Activated CD8-positive, alpha-beta T cell treated with anti-CD3 and anti-CD28 coated beads for 36 hours (primary cell): Measurements from ENCODE around the gene PROM1. TPM values are rescaled to one million over a fixed set of nuclear protein-coding genes. Genes with fewer than 3 reads are reported as not detected.

ENCODE experiments used
- ATAC-seq: fragments of 200-7000 bp; cut with Tn5 transposase; one replicate; pipeline ENCODE4 v1.10.0; 2021; ENCODE audit warnings: mild to moderate bottlenecking, moderate library complexity
- CTCF ChIA-PET: fragments of 350-600 bp; sonication (Branson Sonifier 250); formaldehyde crosslinking; loops from one replicate; lab custom pipeline; 2021; ENCODE audit warnings: antibody characterized with exemption; lab: Charles Lee
- POLR2A ChIA-PET: fragments of 350-600 bp; sonication (Branson Sonifier 250); formaldehyde crosslinking; loops from one replicate; lab custom pipeline; 2021; ENCODE audit warnings: antibody characterized with exemption; lab: Charles Lee
- DNase-seq: peaks from one replicate; pipeline ENCODE4 v3.0.0-alpha.2; 2020
- H3K27ac Mint-ChIP-seq: one replicate; pipeline ENCODE4 v1.8.0; 2021; ENCODE audit warnings: mild to moderate bottlenecking, mixed read lengths
- H3K27me3 Mint-ChIP-seq: one replicate; pipeline ENCODE4 v1.8.0; 2021; ENCODE audit warnings: mixed read lengths
- H3K36me3 Mint-ChIP-seq: one replicate; pipeline ENCODE4 v1.8.0; 2021; ENCODE audit warnings: low read depth, mixed read lengths
- H3K4me1 Mint-ChIP-seq: one replicate; pipeline ENCODE4 v1.8.0; 2021; ENCODE audit warnings: low read depth, mixed read lengths
- H3K4me3 Mint-ChIP-seq: one replicate; pipeline ENCODE4 v1.8.0; 2021; ENCODE audit warnings: mild to moderate bottlenecking, moderate library complexity, mixed read lengths
- H3K9me3 Mint-ChIP-seq: one replicate; pipeline ENCODE4 v1.8.0; 2021; ENCODE audit warnings: mixed read lengths
- intact Hi-C: fragments of 100-400 bp; cut with micrococcal nuclease; formaldehyde crosslinking; loops from one replicate; pipeline ENCODE4 v1.10.0; 2022
- total RNA-seq, 2 experiments: library from RNA; stranded (reverse); gene quantifications; one replicate each; pipeline ENCODE4 v1.2.3, GENCODE V29; 2021
- TF ChIP-seq, protein P1 (sequence below): fragments of 200-600 bp; IDR thresholded peaks from one replicate; pipeline ENCODE4 v1.8.0; 2022; ENCODE audit warnings: antibody characterized with exemption, mild to moderate bottlenecking

Gene PROM1
- total RNA-seq, 2 experiments from 2014 or later, result 0.22 TPM; not detected in 1

DNA sequence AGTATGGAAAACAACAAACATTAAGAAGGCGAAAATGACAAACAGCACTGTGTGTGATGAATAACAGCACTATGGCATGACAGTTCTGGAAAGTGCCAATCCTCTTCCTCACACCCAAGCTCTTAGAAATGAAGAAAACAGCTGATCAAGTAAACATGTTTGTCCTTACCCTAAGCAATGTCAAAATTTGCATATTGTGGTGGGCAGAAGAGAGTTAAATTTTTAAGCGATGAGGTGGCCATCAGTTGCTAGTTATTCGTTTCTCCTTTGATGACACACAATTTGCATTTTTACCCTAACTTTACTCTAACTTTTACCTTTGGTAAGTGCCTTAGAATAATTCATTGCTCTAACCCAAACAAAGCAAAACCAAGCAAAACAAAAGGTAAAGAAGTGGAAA is 8.8 kb downstream of the PROM1 start:
- TF ChIP-seq, protein P1, sequence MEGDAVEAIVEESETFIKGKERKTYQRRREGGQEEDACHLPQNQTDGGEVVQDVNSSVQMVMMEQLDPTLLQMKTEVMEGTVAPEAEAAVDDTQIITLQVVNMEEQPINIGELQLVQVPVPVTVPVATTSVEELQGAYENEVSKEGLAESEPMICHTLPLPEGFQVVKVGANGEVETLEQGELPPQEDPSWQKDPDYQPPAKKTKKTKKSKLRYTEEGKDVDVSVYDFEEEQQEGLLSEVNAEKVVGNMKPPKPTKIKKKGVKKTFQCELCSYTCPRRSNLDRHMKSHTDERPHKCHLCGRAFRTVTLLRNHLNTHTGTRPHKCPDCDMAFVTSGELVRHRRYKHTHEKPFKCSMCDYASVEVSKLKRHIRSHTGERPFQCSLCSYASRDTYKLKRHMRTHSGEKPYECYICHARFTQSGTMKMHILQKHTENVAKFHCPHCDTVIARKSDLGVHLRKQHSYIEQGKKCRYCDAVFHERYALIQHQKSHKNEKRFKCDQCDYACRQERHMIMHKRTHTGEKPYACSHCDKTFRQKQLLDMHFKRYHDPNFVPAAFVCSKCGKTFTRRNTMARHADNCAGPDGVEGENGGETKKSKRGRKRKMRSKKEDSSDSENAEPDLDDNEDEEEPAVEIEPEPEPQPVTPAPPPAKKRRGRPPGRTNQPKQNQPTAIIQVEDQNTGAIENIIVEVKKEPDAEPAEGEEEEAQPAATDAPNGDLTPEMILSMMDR, result no peak
- Mint-ChIP-seq H3K4me3 (no peak overlapping the region), H3K9me3 (no peaks in the 10 kb centered on the region), H3K27me3 (peaks cover 33% of the 10 kb centered on the region), H3K36me3 (no peaks in the 10 kb centered on the region), H3K27ac (no peak overlapping the region), H3K4me1 (peaks cover 2% of the 10 kb centered on the region)
- DNase-seq (no peak), ATAC-seq (no peak)
- intact Hi-C loops, result no loop called here
- CTCF ChIA-PET, result interaction anchor here (1.3 kb wide), 1 partner anchor 190 kb away, joined by 3 read pairs; no protein-coding TSS in a partner anchor
- POLR2A ChIA-PET, result no interaction called here

DNA sequence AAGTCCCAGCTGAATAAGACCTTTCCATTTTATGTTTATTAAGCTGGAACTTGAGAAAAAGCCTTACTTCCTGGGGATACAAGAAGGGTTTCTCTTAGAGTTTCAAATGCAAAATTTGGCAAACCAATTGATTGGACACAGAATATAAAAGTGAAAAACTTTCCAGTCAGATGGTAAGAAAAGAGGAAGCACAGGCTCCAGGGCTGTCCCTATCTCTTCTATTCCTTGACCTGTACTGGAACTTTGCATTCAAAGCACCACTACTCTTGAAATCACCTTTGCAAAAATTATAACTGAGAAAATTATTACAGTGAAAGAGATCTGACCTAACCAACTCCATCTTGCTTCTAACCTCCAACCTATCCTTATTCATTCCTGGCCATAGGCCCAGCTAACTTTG is 11.7 kb downstream of the PROM1 start:
- TF ChIP-seq, protein P1, result no peak
- no peaks in the 10 kb centered on the region for H3K9me3 Mint-ChIP-seq
- H3K4me1 Mint-ChIP-seq, result no peaks in the 10 kb centered on the region
- peaks cover 25% of the 10 kb centered on the region for H3K27me3 Mint-ChIP-seq
- ChIA-PET CTCF (no interaction called here), POLR2A (no interaction called here)
- intact Hi-C loops, result no loop called here
- no peak overlapping the region for H3K4me3 Mint-ChIP-seq
- H3K27ac Mint-ChIP-seq, result no peak overlapping the region
- H3K36me3 Mint-ChIP-seq, result no peaks in the 10 kb centered on the region
- DNase-seq, result no peak
- ATAC-seq, result no peak

DNA sequence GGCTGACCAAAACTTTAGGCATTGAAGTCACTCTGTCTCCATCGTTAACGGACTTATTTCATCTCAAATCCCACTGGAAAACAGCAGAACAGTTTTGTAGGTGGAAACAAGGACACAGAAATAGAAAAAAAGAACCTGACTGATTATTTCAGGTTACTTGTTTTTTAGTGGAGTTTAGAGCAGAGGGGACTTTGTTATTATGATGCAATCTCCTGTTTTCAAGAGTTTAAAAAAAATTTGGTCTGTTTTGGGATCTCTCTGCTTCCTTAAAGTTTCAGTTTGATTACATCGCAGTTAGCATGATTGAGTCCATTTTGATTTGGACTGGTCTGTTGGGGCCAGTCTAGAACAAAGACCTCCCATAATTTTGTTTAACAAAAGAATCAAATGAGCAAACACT is 13.6 kb downstream of the PROM1 start:
- TF ChIP-seq, protein P1, result no peak
- no peaks in the 10 kb centered on the region for H3K9me3 Mint-ChIP-seq
- peaks cover 22% of the 10 kb centered on the region for H3K27me3 Mint-ChIP-seq
- no peak for ATAC-seq
- no peaks in the 10 kb centered on the region for H3K4me1 Mint-ChIP-seq
- H3K27ac Mint-ChIP-seq, result no peak overlapping the region
- no peak overlapping the region for H3K4me3 Mint-ChIP-seq
- no peaks in the 10 kb centered on the region for H3K36me3 Mint-ChIP-seq
- DNase-seq, result no peak
- intact Hi-C loops, result no loop called here
- CTCF ChIA-PET, result interaction anchor here (1.1 kb wide), 1 partner anchor 9 kb away, joined by 4 read pairs; no protein-coding TSS in a partner anchor
- POLR2A ChIA-PET, result no interaction called here

DNA sequence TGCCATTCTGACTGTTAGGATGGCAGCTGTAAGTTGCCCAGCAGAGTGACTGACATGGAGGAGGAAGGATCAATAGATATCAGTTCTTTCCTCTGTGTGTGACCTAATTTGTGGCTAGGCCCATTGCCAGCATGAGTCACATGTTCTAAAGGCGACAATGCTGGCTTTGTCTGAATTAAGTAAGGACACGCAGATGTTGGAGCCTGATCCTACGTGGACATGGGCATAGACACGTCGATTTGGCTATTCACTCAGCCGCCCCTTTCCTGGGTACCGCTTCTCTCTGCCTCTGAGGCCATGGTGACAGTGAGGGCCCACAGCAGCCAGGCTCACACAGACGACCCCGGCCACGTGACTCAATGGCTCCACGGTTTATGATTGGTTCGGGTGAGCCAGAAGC is 16.3 kb downstream of the PROM1 start:
- Mint-ChIP-seq H3K27me3 (peaks cover 19% of the 10 kb centered on the region), H3K36me3 (peaks cover 3% of the 10 kb centered on the region), H3K4me1 (peaks cover 4% of the 10 kb centered on the region), H3K4me3 (no peak overlapping the region), H3K9me3 (peaks cover 4% of the 10 kb centered on the region), H3K27ac (no peak overlapping the region)
- ChIA-PET CTCF (no interaction called here), POLR2A (no interaction called here)
- TF ChIP-seq, protein P1, result no peak
- DNase-seq (no peak), ATAC-seq (no peak)
- intact Hi-C loops, result no loop called here

DNA sequence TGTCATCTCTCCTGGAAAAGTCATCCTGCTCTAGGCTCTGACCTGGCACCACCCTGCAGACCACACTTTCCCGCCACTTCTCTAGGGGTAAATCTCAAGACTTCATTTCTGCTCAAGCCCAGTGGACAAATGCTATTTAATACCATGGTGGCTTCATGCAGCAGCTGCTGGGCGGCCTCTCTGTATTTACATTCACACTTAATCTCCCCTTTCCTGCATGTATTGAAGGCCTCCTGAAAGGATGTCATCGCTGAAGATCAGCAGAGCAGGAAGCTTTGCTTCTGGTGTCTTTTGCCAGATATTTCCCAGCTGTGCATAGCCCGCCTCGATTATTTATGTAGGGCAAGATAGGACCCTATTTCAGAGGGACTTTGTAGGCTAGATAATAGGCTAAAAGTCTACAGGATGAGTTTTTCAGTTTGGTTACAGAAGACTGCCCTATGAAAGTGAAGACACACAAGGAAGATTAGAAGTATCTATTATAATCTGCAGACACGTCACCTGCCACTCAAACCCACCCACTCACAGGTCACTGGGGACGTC is 17.2 kb downstream of the PROM1 start:
- DNase-seq, result no peak
- no peak overlapping the region for H3K27ac Mint-ChIP-seq
- peaks cover 3% of the 10 kb centered on the region for H3K36me3 Mint-ChIP-seq
- intact Hi-C loops, result no loop called here
- TF ChIP-seq, protein P1, result no peak
- peaks cover 17% of the 10 kb centered on the region for H3K27me3 Mint-ChIP-seq
- no peak for ATAC-seq
- POLR2A ChIA-PET, result no interaction called here
- no peak overlapping the region for H3K4me3 Mint-ChIP-seq
- H3K9me3 Mint-ChIP-seq, result peaks cover 4% of the 10 kb centered on the region
- peaks cover 6% of the 10 kb centered on the region for H3K4me1 Mint-ChIP-seq
- CTCF ChIA-PET, result no interaction called here
